ENCODE data around the gene CCDC39.
A peak's percentile ranks its signal among the peaks of the same experiment; 100 is the strongest.

CCDC39 gene

GRCh38 chr3:180679178-180680096 is at the start of gene CCDC39:
TSS of gene CCDC39 (minus strand) at chr3:180679489. CDS start at chr3:180679380, 109 bp downstream.
- peak; percentile 50 for DNase-seq

DNA sequence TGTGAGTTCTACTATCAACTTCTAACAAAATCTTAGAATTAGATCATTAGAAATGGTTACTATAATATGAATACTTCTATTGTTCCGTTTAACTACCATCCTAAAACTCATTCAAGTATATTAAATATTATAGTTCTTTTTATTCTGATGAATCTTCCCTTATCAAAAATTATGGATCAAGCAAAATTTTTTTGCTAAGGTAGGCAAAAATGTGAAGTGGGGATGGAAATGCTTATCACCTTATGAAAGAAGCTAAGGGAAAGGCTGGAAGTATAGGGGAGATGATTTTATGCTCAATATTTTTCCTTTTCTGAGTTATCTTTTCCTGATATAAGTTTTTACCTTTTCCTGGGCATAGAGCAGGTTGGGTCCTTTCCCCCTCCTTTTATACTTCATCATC is 40.7 kb upstream of the CCDC39 start:
- no peak for DNase-seq

GRCh38 chr3:180707896-180708295 is 28.6 kb upstream of the CCDC39 start:
- no peak for DNase-seq

DNA sequence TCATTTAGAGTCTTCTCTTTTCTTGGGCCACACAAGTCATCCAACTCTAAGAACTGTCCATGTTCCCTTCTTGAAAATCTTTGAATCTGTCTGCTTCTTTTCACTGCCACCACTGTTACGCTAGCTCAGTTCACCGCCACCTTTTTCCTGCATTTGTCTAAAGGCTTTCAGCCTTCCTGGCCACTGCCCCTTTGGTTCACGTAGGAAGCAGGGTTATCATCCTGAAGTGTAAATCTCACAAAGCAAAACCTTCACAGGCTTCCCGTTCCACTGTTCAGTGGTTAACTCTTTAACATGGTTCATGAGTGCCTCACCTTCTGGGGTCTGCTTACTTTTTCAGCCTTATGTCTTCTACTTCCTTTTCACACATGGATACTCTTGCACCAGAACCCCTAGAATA is 26.3 kb upstream of the CCDC39 start:
- DNase-seq, result no peak

- no peak for DNase-seq
Observed at GRCh38 chr3:180704532-180704931, 25.2 kb upstream of the CCDC39 start.

DNA sequence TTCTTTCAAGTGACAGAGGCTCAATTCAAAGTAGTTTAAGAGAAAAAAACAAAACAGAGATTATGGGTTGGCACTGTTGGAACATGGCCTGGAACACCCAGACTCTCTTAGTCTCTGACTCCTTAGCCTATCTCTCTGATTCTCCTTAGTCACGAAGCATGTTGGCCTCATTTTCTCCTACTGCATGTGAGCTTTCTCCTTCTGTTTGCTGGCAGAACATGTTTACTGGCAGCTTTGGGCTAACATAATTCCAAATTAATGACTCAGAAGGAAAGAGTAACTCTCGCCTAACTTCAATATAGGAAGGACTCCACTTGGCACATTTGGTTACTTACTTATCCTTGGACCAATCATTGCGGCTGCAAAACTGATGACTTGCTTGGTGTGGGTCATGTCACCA is 21.7 kb upstream of the CCDC39 start:
- DNase-seq, result no peak

DNA sequence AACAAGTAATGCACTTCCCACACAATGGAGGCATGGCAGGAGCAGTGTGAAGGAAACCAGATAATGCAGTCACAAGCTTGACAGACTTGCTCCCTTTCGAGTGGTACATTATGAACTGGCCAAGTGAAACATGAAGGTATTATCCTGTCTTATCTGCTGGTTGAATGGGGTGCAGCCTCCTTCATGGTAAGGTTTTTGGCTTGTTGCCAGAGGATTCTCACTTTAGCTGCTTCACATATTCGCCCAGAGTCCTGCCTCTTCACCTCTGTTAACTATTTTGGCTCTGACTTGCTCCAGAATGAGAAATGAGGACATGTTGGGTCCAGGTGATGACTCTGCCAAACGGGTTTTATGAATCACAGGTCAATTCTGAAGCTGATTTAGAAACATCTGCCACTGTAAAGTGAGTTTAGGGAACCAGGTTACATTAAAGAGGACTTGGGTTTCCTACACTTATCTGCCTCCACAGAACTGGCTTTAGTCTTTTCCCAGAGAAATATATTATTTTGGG is 19.5 kb upstream of the CCDC39 start:
- peak; percentile 4 for DNase-seq

DNA sequence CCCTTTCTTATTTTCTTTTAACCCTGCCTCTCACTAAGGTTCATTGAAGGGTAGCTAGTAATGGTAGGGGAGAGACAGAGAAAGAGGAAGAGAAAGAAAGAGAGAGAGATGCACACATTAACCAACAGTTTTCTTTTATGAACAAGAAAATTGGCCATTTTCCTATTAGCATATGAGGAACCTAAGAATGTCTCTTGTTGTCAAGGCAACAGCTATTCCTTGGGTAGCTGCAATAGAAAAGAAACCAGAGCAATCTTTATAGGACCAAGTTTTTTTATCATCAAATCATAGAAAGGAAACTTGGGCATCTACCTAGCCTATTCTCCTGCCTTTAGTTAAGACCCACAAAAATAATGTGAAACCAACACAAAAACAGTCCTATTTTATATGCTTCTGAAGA is 15.0 kb upstream of the CCDC39 start:
- no peak for DNase-seq

GRCh38 chr3:180693656-180694055 is 14.4 kb upstream of the CCDC39 start:
- no peak for DNase-seq

- DNase-seq, result peak; percentile 3
Observed at GRCh38 chr3:180690061-180690460, 10.8 kb upstream of the CCDC39 start.

- no peak for DNase-seq
Observed at GRCh38 chr3:180684807-180685206, 5.5 kb upstream of the CCDC39 start.

- DNase-seq, result no peak
Observed at GRCh38 chr3:180683816-180684215, 4.5 kb upstream of the CCDC39 start.

- DNase-seq, result peak; percentile 47
Observed at GRCh38 chr3:180680097-180680430, 775 bp upstream of the CCDC39 start.

- no peak for DNase-seq
Observed at GRCh38 chr3:180678231-180678630, 1.1 kb downstream of the CCDC39 start.

DNA sequence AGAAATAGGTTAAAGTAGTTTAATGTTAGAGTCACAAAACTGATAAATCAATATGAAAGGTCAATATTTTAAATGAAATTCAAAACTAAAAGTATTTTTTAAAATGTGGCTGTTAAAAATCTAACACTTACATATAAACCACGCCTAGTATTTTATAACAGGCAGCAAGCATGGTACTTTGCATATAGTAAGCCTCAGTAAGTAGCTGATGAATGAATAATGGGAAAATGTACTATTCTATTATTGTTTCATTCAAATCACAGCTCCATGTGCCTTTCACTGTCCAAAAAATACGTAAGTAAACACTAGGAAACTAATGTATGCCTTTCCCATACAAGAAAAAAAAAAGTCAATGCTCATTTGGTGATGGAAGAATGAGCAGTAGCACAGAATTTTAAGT is 17.8 kb downstream of the CCDC39 start:
- DNase-seq, result no peak

DNA sequence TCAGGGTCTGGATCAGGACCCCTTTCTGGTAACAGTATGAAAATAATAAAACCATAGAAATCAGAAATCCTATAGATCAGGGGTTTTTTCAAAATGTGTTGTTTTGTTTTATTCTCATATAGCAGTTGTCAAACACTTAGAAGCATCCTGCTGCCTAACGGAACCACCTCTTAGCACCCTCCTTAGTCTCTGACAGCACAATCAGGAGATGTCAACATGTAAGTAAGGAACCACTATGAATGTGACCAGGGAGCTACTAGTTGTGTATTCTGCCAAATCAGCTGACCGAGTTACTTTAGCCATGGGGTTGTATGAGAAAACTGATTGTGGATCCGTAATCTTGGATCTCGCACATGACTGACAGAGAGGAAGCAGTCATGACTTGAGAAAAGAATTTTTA is 22.2 kb downstream of the CCDC39 start:
- DNase-seq, result no peak

DNA sequence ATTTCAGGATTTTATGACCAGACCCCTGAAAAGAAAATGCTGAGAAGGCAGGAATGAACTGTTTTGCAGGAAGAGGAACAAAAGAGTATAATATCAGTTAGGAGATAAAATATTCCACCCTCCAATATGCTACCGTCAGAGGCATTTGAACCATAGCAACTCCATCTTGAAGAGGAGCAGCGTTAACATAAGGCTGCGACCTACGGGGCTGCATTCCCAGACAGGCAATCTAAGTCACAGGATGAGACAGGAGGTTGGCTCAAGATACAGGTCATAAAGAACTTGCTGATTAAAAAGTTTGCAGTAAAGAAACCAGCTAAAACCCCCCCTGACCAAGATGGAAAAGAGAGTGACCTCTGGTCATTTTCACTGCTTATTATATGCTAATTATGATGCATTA is 22.9 kb downstream of the CCDC39 start:
- DNase-seq, result no peak

DNA sequence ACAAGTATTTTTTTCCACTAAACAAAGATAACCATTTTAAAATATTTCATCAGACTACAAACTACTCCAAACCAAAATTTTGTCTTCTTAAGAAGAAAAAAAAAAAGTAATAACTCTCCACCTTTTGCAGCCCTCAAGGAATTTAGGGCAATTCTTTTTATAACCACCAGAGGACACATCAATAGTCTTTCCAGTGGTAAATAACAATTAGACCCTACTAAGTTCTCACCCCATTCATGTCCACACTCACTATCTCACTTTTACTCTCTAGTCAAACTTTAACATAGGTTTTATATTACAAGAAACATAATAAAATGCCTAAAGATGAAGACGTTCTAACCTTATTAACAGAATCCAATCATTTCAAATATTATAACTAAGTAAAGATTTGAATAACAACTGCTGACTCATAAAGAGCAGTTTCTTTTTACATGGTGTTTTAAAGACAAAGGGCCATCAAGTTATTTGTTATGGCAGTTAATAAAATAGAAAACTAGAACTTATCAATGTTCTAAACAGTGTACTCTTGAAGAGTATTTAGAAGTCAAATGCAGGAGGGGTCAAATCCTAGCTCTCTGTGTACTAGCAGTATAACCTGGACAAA is 33.0 kb downstream of the CCDC39 start:
- peak; percentile 18 for DNase-seq

GRCh38 chr3:180640987-180641386 is 38.3 kb downstream of the CCDC39 start:
- DNase-seq, result no peak

DNA sequence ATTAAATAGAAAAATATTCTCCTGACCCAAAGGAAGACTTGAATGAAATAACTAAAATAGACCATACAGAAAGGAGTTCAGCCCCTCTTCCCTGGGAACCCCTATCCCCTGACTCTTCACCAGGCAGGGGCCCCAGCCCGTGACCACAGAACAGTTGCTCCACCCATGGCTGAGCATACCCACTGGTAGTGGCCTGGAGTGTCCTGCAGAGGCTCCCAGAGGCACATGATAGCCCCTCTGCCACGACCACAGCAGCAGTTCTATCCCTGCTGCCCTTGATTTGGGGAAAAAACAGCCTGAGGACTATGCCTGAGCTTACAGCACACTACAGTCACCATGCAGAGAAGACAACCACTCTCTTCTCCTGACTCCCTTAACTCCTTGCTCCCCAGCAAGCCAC is 45.6 kb downstream of the CCDC39 start:
- DNase-seq, result peak; percentile 19

- peak; percentile 18 for DNase-seq
Observed at GRCh38 chr3:180631317-180631716, 48.0 kb downstream of the CCDC39 start.

DNA sequence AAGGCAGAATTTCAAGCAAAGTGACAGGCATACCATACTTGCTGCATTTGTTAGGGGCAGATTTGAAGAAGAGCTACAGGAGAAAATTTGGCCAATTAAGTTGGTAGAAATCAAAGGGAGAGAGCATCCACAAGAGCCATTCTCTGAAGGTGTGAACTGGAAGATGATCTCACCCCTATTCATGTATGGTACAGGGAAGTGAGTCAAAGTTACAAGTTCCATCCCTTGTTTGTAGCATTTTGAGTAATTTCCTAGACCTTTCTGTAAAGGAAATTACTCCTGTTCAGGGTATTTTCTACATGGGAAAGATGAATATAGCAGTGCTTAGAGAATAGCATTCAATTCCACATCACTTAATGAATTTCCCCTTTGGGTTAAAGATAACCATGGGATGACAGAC is 48.9 kb downstream of the CCDC39 start:
- DNase-seq, result no peak

DNA sequence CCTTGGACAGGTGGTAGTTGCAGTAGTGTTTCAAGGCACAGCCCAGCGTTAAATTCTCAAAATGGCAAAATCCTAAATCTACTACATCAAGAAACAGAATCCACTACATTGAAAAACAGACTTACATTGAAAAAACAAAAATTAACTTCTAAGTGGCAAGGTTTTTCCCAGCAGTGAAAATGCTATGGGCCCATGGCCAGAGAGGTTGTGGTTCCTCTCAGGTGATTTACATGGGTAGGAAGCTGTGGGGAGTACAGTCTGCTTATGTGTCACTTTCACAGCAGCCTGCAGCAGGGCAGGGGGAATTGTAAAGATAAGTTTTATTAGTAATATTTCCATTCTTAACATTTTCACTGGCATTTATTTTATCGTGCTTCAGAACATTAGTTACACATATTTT is 52.4 kb downstream of the CCDC39 start:
- DNase-seq, result no peak

DNA sequence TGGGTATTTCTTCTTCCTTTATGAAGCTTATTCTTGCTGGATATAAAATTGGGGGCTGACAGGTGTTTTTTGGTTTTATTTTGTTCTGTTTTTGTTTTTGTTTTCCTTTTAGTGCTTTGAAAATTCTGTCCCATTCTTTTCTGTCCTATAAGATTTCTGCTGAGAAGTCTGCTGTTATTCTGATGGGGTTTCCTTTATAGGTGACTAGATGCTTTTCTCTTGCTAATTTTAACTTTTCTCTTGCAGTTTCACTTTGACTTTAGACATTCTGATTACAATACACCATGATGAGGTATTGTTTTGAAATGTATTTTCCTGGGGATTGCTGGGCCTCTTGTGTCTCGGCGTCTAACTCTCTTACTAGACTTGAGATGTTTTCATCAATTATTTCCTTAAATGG is 54.6 kb downstream of the CCDC39 start:
- no peak for DNase-seq
